ENCODE results near the gene UNC119B. TPM values are rescaled to one million over a fixed set of nuclear protein-coding genes. Genes with fewer than 3 reads are reported as not detected.

The UNC119B gene
- total RNA-seq, 2 donors from 2014 or later: 52.8 to 60.7 TPM

- Histone ChIP-seq H3K4me1 (ENCODE audit: control insufficient read depth, insufficient read depth, low read length) (peaks cover 9% of the 10 kb centered on the region), H3K4me3 (ENCODE audit: low read length) (no peak overlapping the region), H3K27ac (ENCODE audit: low read depth, low read length) (no peak overlapping the region), H3K36me3 (ENCODE audit: control insufficient read depth, insufficient read depth, low read length) (peaks cover 37% of the 10 kb centered on the region), H3K9me3 (ENCODE audit: control insufficient read depth, low read length) (no peaks in the 10 kb centered on the region), H3K9ac (ENCODE audit: extremely low read depth, low read length, poor library complexity, severe bottlenecking) (no peak overlapping the region), H3K27me3 (ENCODE audit: control insufficient read depth, insufficient read depth, low read length, poor library complexity, severe bottlenecking) (no peaks in the 10 kb centered on the region)
- H3K36me3 Mint-ChIP-seq (ENCODE audit: low read depth): peaks cover 36% of the 10 kb centered on the region
- no peaks in the 10 kb centered on the region for H3K9me3 Mint-ChIP-seq
- WGBS, 2 experiments (ENCODE audit: insufficient coverage in 1 of 2, insufficient read length in 1 of 2): 93 to 94% methylated on average over 4 to 5 of the region's 6 CpGs
- no peak for DNase-seq
- no peak overlapping the region for H3K27ac Mint-ChIP-seq
- peaks cover 26% of the 10 kb centered on the region for H3K4me1 Mint-ChIP-seq
- no peak overlapping the region for H3K4me3 Mint-ChIP-seq
- H3K27me3 Mint-ChIP-seq (ENCODE audit: insufficient read depth): no peaks in the 10 kb centered on the region
- TF ChIP-seq CTCF (conservative IDR thresholded peaks at IDR 0.05): no peak
Observed at GRCh38 chr12:120712610-120713009, 2.4 kb downstream of the UNC119B start.

GRCh38 chr12:120713861-120714482 lies 3.7 kb downstream of the UNC119B start:
- no peaks in the 10 kb centered on the region for H3K27me3 ChIP-seq (ENCODE audit: control insufficient read depth, insufficient read depth, low read length, poor library complexity, severe bottlenecking)
- H3K27me3 Mint-ChIP-seq (ENCODE audit: insufficient read depth): no peaks in the 10 kb centered on the region
- H3K36me3 Mint-ChIP-seq (ENCODE audit: low read depth): peaks cover 47% of the 10 kb centered on the region
- peaks cover 47% of the 10 kb centered on the region for H3K36me3 ChIP-seq (ENCODE audit: control insufficient read depth, insufficient read depth, low read length)
- H3K27ac Mint-ChIP-seq: peak overlapping the region; percentile 2
- H3K9ac ChIP-seq (ENCODE audit: extremely low read depth, low read length, poor library complexity, severe bottlenecking): no peak overlapping the region
- H3K9me3 Mint-ChIP-seq: no peaks in the 10 kb centered on the region
- peak; percentile 90 for TF ChIP-seq CTCF (conservative IDR thresholded peaks at IDR 0.05)
- peak; percentile 93 for DNase-seq
- H3K9me3 ChIP-seq (ENCODE audit: control insufficient read depth, low read length): no peaks in the 10 kb centered on the region
- peaks cover 26% of the 10 kb centered on the region for H3K4me1 Mint-ChIP-seq
- WGBS, 2 experiments (ENCODE audit: insufficient coverage in 1 of 2, insufficient read length in 1 of 2): 43 to 67% methylated on average over 3 to 4 of the region's 4 CpGs
- no peak overlapping the region for H3K4me3 Mint-ChIP-seq
- H3K4me3 ChIP-seq (ENCODE audit: low read length): no peak overlapping the region
- no peak overlapping the region for H3K27ac ChIP-seq (ENCODE audit: low read depth, low read length)
- peaks cover 9% of the 10 kb centered on the region for H3K4me1 ChIP-seq (ENCODE audit: control insufficient read depth, insufficient read depth, low read length)

- H3K27ac ChIP-seq (ENCODE audit: low read depth, low read length): no peak overlapping the region
- no peaks in the 10 kb centered on the region for H3K9me3 Mint-ChIP-seq
- no peaks in the 10 kb centered on the region for H3K9me3 ChIP-seq (ENCODE audit: control insufficient read depth, low read length)
- TF ChIP-seq CTCF (conservative IDR thresholded peaks at IDR 0.05): no peak
- H3K36me3 ChIP-seq (ENCODE audit: control insufficient read depth, insufficient read depth, low read length): peaks cover 83% of the 10 kb centered on the region
- no peaks in the 10 kb centered on the region for H3K27me3 ChIP-seq (ENCODE audit: control insufficient read depth, insufficient read depth, low read length, poor library complexity, severe bottlenecking)
- H3K4me1 Mint-ChIP-seq: peaks cover 14% of the 10 kb centered on the region
- no peaks in the 10 kb centered on the region for H3K27me3 Mint-ChIP-seq (ENCODE audit: insufficient read depth)
- 93 to 96% methylated on average over 8 to 9 of the region's 9 CpGs for WGBS, 2 experiments (ENCODE audit: insufficient coverage in 1 of 2, insufficient read length in 1 of 2)
- peaks cover 87% of the 10 kb centered on the region for H3K36me3 Mint-ChIP-seq (ENCODE audit: low read depth)
- H3K4me3 Mint-ChIP-seq: no peak overlapping the region
- H3K4me1 ChIP-seq (ENCODE audit: control insufficient read depth, insufficient read depth, low read length): no peaks in the 10 kb centered on the region
- H3K27ac Mint-ChIP-seq: peak overlapping the region; percentile 8
- no peak overlapping the region for H3K9ac ChIP-seq (ENCODE audit: extremely low read depth, low read length, poor library complexity, severe bottlenecking)
- no peak overlapping the region for H3K4me3 ChIP-seq (ENCODE audit: low read length)
- DNase-seq: no peak
Observed at GRCh38 chr12:120718055-120718454, 7.8 kb downstream of the UNC119B start.

All from endodermal cell (in vitro differentiated cells).